ENCODE data around the gene DPP6. TPM values are rescaled to one million over a fixed set of nuclear protein-coding genes. Genes with fewer than 3 reads are reported as not detected.

Gene DPP6
- total and polyA plus RNA-seq, 2 experiments from 2014 or later = not detected

GRCh38 chr7:154390961-154391360, 338.8 kb downstream of the DPP6 start:
- no peak overlapping the region for H3K4me3 ChIP-seq
- H3K79me2 ChIP-seq (replicated peaks; ENCODE audit: insufficient read depth) = no peaks in the 10 kb centered on the region
- ATAC-seq (no peak), DNase-seq (ENCODE audit: low spot score) (no peak)
- Mint-ChIP-seq H3K4me1 (peaks cover 6% of the 10 kb centered on the region), H3K27me3 (ENCODE audit: insufficient read depth, low read depth, poor library complexity) (peaks cover 3% of the 10 kb centered on the region), H3K27ac (no peak overlapping the region), H3K36me3 (ENCODE audit: low read depth) (no peaks in the 10 kb centered on the region; the same call in 2 of the 3 replicates), H3K4me3 (no peak overlapping the region), H3K9me3 (no peaks in the 10 kb centered on the region)
- H4K20me1 ChIP-seq (replicated peaks; ENCODE audit: insufficient read depth) = no peaks in the 10 kb centered on the region
- H3K27me3 ChIP-seq (ENCODE audit: insufficient read depth) = no peaks in the 10 kb centered on the region
- no peaks in the 10 kb centered on the region for H3K9me2 ChIP-seq (ENCODE audit: insufficient read depth)
- H2AFZ ChIP-seq = no peak overlapping the region
- H3F3A ChIP-seq (replicated peaks; ENCODE audit: low read depth) = no peaks in the 10 kb centered on the region
- H3K4me2 ChIP-seq = no peak overlapping the region
- H3K27ac ChIP-seq (ENCODE audit: low read depth) = no peak overlapping the region
- H3K36me3 ChIP-seq (ENCODE audit: insufficient read depth) = peaks cover 11% of the 10 kb centered on the region; the same call in 1 of the 2 replicates
- no peaks in the 10 kb centered on the region for H3K4me1 ChIP-seq (ENCODE audit: insufficient read depth)
- TF ChIP-seq STAT1 (IDR thresholded peaks at IDR 0.05; ENCODE audit: unreplicated experiment) (no peak), CREB1 (CRISPR knock-in tag; IDR thresholded peaks at IDR 0.05; ENCODE audit: low read depth) (no peak), EZH2 (IDR thresholded peaks at IDR 0.05; ENCODE audit: low read depth, unreplicated experiment) (no peak), ZNF331 (CRISPR knock-in tag; IDR thresholded peaks at IDR 0.05; ENCODE audit: low read depth) (no peak), EZH2phosphoT487 (IDR thresholded peaks at IDR 0.05; ENCODE audit: unreplicated experiment) (no peak), ZNF114 (CRISPR knock-in tag; IDR thresholded peaks at IDR 0.05) (no peak), JUNB (IDR thresholded peaks at IDR 0.05; ENCODE audit: unreplicated experiment) (no peak), NANOG (IDR thresholded peaks at IDR 0.05; ENCODE audit: borderline replicate concordance) (no peak), POLR2AphosphoS5 (IDR thresholded peaks at IDR 0.05; ENCODE audit: low read depth) (no peak), REST (IDR thresholded peaks at IDR 0.05; ENCODE audit: unreplicated experiment) (no peak), ZNF462 (CRISPR knock-in tag; IDR thresholded peaks at IDR 0.05) (no peak)
- TF ChIP-seq, protein P1, sequence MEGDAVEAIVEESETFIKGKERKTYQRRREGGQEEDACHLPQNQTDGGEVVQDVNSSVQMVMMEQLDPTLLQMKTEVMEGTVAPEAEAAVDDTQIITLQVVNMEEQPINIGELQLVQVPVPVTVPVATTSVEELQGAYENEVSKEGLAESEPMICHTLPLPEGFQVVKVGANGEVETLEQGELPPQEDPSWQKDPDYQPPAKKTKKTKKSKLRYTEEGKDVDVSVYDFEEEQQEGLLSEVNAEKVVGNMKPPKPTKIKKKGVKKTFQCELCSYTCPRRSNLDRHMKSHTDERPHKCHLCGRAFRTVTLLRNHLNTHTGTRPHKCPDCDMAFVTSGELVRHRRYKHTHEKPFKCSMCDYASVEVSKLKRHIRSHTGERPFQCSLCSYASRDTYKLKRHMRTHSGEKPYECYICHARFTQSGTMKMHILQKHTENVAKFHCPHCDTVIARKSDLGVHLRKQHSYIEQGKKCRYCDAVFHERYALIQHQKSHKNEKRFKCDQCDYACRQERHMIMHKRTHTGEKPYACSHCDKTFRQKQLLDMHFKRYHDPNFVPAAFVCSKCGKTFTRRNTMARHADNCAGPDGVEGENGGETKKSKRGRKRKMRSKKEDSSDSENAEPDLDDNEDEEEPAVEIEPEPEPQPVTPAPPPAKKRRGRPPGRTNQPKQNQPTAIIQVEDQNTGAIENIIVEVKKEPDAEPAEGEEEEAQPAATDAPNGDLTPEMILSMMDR (conservative IDR thresholded peaks at IDR 0.05; ENCODE audit: low read depth in 2 of 2) = no peak
- TF ChIP-seq, protein P2, sequence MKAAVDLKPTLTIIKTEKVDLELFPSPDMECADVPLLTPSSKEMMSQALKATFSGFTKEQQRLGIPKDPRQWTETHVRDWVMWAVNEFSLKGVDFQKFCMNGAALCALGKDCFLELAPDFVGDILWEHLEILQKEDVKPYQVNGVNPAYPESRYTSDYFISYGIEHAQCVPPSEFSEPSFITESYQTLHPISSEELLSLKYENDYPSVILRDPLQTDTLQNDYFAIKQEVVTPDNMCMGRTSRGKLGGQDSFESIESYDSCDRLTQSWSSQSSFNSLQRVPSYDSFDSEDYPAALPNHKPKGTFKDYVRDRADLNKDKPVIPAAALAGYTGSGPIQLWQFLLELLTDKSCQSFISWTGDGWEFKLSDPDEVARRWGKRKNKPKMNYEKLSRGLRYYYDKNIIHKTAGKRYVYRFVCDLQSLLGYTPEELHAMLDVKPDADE (IDR thresholded peaks at IDR 0.05) = no peak
